A673 (cell line): Measurements from ENCODE around the gene FAR1. TPM values are rescaled to one million over a fixed set of nuclear protein-coding genes. Genes with fewer than 3 reads are reported as not detected.

Experiments used
- BruUV-seq: library from RNA; stranded (reverse); fragments of 400-500 nt; replicated peaks from 2 replicates; lab custom pipeline; 2021; lab: Mats Ljungman, UMichigan
- CTCF ChIA-PET: fragments of 300-600 bp; sonication (Branson Sonifier 250); formaldehyde crosslinking; loops from one replicate; lab custom pipeline; 2022; ENCODE audit warnings: antibody characterized with exemption; lab: Charles Lee
- POLR2A ChIA-PET: fragments of 300-600 bp; sonication (Branson Sonifier 250); formaldehyde crosslinking; loops from one replicate; lab custom pipeline; 2022; ENCODE audit warnings: antibody characterized with exemption; ENCODE audit not compliant: low non-redundant PET; lab: Charles Lee
- DNase-seq: peaks from one replicate; pipeline ENCODE4 v3.0.0-alpha.2; 2015; ENCODE audit warnings: low spot score
- H3K27ac ChIP-seq: fragments of 200-600 bp; sonication (generic); 2 replicates; pipeline ENCODE4 v1.5.1; 2016; ENCODE audit warnings: mixed run types, low read depth, mild to moderate bottlenecking, mixed read lengths, antibody characterized with exemption, low read length; ENCODE audit not compliant: poor library complexity, severe bottlenecking
- H3K27me3 ChIP-seq: fragments of 200-600 bp; sonication (generic); replicated peaks from 2 replicates; pipeline ENCODE4 v1.6.1; 2017; ENCODE audit warnings: mixed run types, low read depth, mild to moderate bottlenecking, mixed read lengths, antibody characterized with exemption, low read length; ENCODE audit not compliant: insufficient read depth, poor library complexity
- H3K36me3 ChIP-seq: fragments of 200-600 bp; sonication (generic); 2 replicates; pipeline ENCODE4 v1.6.1; 2016; ENCODE audit warnings: mixed run types, mild to moderate bottlenecking, mixed read lengths, antibody characterized with exemption, low read length; ENCODE audit not compliant: insufficient read depth, poor library complexity, severe bottlenecking
- H3K4me1 ChIP-seq: fragments of 200-600 bp; sonication (generic); 2 replicates; pipeline ENCODE4 v1.6.1; 2017; ENCODE audit warnings: mixed run types, mild to moderate bottlenecking, mixed read lengths, antibody characterized with exemption, low read length; ENCODE audit not compliant: insufficient read depth, poor library complexity, severe bottlenecking
- H3K4me3 ChIP-seq: fragments of 200-600 bp; sonication (generic); 2 replicates; pipeline ENCODE4 v1.5.1; 2016; ENCODE audit warnings: low read depth, mixed run types, mild to moderate bottlenecking, mixed read lengths, low read length; ENCODE audit not compliant: poor library complexity, severe bottlenecking
- H3K9me3 ChIP-seq: fragments of 200-600 bp; sonication (generic); 2 replicates; pipeline ENCODE4 v1.6.1; 2016; ENCODE audit warnings: mixed run types, low read depth, mild to moderate bottlenecking, mixed read lengths, antibody characterized with exemption, low read length; ENCODE audit not compliant: poor library complexity, severe bottlenecking
- CTCF ChIP-seq: fragments of 300-800, 200-600 bp; sonication (generic); conservative IDR thresholded peaks from 2 replicates; pipeline ENCODE4 v1.5.1; 2017; ENCODE audit warnings: low read depth, mild to moderate bottlenecking, antibody characterized with exemption, low read length, moderate library complexity, mixed read lengths
- EZH2 ChIP-seq: fragments of 200-600 bp; sonication (generic); IDR thresholded peaks from 2 replicates; pipeline ENCODE4 v1.6.1; 2017; ENCODE audit warnings: borderline replicate concordance, low read depth, mild to moderate bottlenecking, mixed read lengths, antibody characterized with exemption, low read length; ENCODE audit not compliant: poor library complexity, severe bottlenecking
- intact Hi-C: fragments of 100-400 bp; cut with micrococcal nuclease; formaldehyde crosslinking; loops from one replicate; pipeline ENCODE4 v1.10.0; 2022; ENCODE audit not compliant: unreplicated experiment
- total RNA-seq: library from RNA; stranded (reverse); gene quantifications from 2 replicates; pipeline ENCODE4 v1.2.3, GENCODE V29; 2021

FAR1 gene
- total RNA-seq, 1 experiment from 2014 or later, result 66.6 TPM

- Histone ChIP-seq H3K4me3 (no peak overlapping the region), H3K27ac (no peak overlapping the region), H3K36me3 (peaks cover 18% of the 10 kb centered on the region), H3K9me3 (no peaks in the 10 kb centered on the region), H3K27me3 (no peaks in the 10 kb centered on the region), H3K4me1 (peaks cover 3% of the 10 kb centered on the region)
- BruUV-seq, result no TSS peak
- DNase-seq, result no peak
- intact Hi-C loops, result no loop called here
- no peak for TF ChIP-seq CTCF
- no peak for TF ChIP-seq EZH2
- CTCF ChIA-PET, result no interaction called here
- POLR2A ChIA-PET, result no interaction called here
Measured at GRCh38 chr11:13692172-13692571, 23.7 kb downstream of the FAR1 start.

- H3K4me3 ChIP-seq, result no peak overlapping the region
- intact Hi-C loops, result no loop called here
- no peak for DNase-seq
- no peaks in the 10 kb centered on the region for H3K4me1 ChIP-seq
- no peaks in the 10 kb centered on the region for H3K9me3 ChIP-seq
- BruUV-seq, result no TSS peak
- ChIA-PET CTCF (no interaction called here), POLR2A (no interaction called here)
- H3K27me3 ChIP-seq, result no peaks in the 10 kb centered on the region
- H3K36me3 ChIP-seq, result peaks cover 22% of the 10 kb centered on the region
- H3K27ac ChIP-seq, result no peak overlapping the region
- TF ChIP-seq EZH2 (no peak), CTCF (no peak)
Measured at GRCh38 chr11:13694115-13694514, 25.6 kb downstream of the FAR1 start.

GRCh38 chr11:13695886-13696285 lies 27.4 kb downstream of the FAR1 start:
- Histone ChIP-seq H3K4me1 (no peaks in the 10 kb centered on the region), H3K36me3 (peaks cover 22% of the 10 kb centered on the region), H3K9me3 (no peaks in the 10 kb centered on the region), H3K4me3 (no peak overlapping the region), H3K27me3 (no peaks in the 10 kb centered on the region), H3K27ac (no peak overlapping the region)
- intact Hi-C loops, result no loop called here
- no peak for DNase-seq
- no peak for TF ChIP-seq CTCF
- TF ChIP-seq EZH2, result no peak
- ChIA-PET CTCF (no interaction called here), POLR2A (no interaction called here)
- no TSS peak for BruUV-seq
